SKM-1 treated with dmso at 0.1 percent for 144 hours (cell line): ENCODE data around the gene ASTL.

Experiments
- DNase-seq: peaks from one replicate; lab custom pipeline; 2025; ENCODE audit not compliant: unreplicated experiment; lab: John Stamatoyannopoulos, UW

The ASTL gene

DNA sequence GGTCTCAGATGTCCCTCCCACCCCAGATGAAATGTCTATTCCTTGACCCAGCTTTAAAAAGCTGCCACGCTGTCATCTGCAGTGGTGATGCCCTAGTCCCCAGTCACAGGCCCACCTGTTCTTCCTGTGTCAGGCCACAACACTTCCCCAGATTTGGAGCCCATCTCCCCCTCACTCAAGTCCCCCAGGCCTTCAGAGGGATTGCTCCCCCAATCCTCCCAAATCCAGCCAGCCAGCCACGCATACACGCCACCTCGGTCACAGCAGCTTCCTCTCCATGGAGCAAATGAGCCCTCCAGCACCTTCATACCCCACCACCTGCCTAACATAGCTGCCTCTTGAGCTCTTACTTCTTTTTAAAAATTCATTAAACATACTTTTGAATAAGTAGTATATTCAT is 7.8 kb downstream of the ASTL start:
- DNase-seq: no peak

DNA sequence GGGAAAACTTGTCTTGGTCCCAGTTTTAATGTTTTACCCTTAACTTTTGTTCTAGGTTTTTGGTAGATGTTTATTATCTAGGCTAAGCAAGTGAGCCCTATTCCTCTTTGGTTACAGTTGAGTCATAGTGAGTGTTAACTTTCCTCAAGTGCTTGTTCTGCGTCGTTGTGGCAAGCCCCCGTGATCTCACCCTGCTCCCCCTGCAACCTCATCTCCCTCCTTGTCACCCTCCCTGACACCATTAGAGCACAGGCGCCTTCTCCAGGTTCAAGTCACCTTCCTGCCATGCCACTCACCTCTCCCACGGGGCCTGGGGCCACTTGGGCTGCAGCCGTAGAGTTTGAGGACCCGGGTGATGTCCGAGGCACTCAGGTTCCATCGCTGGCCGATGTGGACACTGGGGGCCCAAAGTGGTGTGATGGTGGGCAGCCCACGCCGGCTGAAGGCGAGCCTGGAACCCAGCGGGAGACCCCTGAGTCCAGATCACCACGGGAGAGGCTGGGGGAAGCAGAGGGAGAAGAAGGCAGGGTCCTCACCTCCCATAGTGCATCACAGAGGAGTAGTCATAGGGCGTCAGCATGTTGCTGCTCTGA is 8.7 kb downstream of the ASTL start:
- no peak for DNase-seq

DNA sequence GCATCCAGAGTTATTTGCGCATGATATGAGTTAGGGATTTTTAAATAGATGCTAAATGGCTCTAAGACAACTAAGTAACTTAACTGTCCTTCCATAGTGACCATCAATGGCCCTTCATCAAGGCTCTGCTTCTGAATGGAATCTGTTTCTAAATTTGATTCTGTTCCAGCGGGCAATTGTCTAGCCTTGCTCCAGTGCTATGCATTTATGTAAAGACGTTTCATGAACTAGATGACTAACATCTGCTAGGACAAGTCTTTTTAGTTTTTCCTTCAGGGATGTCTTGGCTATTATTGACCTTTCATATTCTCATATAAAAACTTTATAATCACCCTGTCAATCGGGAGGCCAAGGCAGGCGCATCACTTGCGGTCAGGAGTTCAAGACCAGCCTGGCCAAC is 9.8 kb downstream of the ASTL start:
- no peak for DNase-seq

DNA sequence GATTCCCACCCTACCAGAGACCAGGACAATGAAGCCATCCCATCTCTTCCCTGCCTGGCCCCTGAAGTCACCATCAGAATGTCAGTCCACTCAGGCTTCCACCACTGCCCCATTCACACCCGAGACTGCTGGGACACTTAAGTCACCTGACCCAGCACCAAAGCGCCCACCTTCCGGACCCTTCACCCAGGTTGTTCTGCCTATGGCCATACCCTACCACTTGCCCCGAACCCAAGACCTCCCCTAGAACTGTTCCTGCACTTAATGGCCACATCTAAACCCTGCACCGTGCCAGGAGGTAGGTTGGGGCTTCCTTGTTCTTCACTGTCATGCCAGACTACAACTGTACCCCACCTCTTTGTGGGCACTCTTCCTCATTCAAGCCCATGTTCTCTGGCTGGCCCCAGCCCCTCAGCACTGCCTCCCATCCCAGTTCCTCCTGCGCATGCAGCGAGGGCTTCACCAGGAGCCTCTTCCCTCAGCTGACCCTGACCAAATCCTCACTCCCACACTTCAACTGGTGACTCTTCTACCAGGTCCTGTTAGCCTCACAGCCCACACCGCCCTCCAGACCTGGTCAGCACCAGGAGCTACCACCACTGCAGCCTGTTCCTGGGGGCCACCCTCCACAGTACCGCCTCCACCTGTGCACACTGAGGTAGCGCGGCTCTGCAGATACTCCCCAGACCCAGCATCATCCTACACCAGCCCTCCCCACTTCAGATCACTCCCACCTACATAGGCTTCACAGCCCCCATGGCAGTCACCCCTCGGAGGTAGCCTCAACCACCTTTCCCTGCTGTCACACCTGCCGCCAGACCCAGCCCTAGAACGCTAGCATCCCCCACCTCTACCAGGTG is 13.7 kb downstream of the ASTL start:
- no peak for DNase-seq

DNA sequence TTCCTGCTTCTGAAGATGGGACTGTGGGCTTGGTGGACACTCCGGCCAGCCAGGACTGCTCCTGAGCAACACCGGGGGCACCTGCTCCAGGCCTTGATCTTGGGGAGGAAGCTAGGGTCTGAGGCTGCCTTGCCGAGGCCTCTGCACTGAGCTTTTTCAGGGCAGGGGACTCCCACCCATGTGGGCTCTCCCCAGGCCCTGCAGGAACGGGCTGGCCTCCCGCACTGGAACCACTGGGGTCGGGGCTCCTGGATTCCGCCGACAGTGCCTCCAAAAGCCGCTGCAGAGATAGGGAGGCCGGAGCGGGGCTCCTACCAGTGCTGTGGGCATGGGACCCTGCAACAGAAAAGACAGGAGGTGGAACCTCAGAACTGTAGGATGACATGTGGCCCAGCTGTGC is 14.4 kb downstream of the ASTL start:
- DNase-seq: no peak

DNA sequence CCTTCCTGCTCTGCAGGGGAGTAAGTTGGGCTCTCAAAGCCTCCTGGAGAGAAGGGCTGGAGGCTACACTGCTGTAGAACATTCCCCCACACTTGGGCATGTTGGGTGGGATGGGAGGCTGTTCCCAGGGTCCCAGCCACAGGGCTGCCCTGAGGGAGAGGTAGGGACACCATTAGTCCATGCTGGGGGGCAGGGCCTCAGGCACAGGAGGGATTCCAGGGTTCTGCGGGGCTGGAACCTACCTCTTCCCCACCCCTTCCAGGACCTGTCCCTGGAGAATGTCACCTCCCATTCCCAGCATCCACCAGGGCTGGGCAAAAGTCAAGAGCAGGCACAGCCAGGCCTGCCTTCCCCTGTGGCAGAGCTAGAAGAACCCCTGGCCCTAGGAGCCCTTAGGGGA is 15.0 kb downstream of the ASTL start:
- no peak for DNase-seq

DNA sequence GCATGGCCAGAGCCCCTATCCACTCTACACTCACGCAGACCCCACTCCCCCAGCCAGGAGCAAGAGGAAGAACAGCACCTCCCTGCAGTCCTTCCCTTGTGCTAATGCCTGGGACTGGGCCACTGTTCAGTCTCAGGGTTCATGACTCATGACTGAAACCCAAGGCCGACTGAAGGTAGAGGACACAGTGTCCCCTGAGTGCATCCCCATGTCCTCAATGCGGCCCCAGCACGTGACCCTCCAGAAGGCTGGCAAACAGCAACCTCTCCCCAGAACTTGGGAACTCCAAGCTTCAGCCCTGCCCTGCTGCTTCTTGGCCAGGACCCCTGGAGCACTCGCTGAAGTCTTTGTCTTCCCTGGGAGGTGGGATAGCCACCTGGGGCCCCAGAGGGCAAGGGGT is 15.9 kb downstream of the ASTL start:
- DNase-seq: no peak

DNA sequence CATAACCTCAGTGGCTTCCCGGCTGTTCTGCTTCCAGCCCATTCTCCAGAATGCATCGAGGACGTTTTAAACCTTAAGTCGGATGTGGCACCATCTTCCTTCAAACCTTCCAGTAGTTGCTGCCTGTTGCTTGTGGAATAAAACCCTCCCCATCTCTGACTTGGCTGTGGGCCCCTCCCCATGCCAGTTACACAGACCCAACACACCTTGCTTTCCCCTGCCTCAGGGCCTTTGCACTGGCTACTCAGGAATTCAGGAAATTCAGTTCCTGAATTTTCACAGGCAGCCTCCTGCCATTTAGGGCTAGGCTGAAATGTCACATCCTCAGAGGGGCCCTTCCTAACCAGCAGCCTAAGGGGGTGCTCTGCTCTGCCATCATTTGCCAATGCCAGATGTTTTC is 16.9 kb downstream of the ASTL start:
- DNase-seq: no peak

DNA sequence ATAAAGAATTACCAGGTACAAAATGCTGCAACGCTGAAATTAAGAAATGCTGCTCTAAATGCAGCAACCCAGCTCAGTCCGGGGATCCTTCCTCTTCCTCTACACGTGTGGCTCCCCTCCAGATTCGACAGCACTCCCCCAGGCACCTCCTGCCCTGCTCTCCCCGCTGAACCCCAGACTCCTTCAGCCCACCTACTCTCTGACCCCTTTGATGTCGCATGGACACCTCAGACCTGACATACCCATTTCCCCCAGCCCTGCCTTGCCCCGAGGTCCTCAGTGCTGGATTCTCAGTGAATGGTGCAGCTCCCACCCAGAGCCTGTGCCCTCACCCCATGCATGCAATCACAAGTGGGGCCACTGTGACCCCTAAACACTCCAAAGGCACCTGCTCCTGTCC is 17.3 kb downstream of the ASTL start:
- no peak for DNase-seq

DNA sequence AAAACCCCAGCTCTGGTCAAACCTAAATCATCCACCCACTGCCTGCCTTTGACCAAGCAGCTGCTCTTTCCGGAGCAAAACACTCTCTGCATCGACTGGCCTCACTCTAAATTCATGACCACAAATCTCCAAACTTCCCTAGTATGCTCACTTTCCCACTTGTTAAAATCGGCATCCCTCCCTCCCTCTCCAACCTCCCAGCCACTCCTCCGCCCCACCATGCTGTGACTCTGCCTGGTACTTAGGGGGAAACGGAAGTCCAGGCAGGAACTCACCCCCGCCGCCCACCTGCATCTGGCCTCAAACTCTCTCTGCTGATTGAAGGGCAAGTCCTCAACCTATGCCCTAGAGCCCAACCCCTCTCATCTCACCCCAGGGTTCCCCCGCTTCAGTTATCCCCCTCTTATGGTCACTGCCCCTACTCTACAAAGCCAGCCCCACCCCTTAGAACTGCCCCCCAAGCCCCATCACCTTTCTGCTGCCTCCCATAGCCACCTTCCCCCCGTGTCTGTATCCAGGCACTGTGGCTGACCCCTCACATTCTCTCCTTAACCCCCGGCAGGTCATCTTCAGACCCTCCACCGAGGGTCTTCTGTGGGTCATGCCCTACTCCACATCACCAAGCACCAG is 18.1 kb downstream of the ASTL start:
- no peak for DNase-seq

DNA sequence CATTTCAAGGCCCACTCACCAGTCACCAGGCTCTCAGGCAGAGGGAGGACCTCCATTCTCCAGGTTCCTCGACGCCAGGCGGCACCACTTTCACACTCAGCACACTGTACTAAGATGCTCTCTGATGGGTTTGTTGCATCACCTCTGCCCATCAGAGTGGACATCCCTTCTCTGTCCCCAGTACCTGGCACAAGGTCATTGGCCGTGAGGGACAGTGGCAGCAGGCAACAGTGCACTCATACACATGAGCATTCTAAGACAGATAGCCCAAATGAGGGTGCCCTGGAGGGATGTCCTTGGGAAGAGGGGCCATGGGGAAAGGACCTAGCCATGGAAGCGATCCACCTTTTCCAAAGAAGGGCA is 18.9 kb downstream of the ASTL start:
- DNase-seq: no peak

DNA sequence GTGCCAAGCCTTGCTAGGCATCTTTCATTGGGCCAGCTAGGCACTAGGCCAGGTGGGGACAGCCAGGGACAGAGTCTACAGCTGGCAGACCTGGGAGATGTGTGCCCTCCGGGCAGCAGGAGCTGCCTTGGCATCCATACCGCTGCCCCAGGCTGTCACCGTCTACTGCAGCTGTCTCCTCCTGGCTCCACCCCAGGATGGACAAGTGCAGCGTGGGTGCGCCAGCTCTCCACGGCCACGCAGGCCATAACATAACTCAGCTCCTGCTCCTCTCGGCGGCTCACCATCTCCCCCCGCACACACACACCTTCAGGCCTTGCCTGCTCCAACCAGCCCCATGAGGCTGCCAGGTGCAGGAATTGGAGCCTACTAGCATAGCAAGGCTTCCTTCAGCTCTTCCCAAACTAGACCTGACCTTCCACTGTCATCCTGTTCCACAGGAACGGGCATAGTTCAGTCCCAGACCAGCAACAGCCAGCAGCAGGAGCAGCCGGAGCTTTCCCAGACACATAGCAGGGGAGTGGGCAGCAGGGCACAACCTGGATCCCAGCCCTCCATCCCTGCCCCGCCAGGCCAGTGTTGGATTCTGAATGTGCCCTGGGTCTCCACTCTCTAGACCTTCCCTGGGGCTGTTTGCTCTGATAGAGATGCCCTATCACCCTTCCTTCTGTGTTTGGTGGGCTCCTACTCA is 19.5 kb downstream of the ASTL start:
- no peak for DNase-seq

DNA sequence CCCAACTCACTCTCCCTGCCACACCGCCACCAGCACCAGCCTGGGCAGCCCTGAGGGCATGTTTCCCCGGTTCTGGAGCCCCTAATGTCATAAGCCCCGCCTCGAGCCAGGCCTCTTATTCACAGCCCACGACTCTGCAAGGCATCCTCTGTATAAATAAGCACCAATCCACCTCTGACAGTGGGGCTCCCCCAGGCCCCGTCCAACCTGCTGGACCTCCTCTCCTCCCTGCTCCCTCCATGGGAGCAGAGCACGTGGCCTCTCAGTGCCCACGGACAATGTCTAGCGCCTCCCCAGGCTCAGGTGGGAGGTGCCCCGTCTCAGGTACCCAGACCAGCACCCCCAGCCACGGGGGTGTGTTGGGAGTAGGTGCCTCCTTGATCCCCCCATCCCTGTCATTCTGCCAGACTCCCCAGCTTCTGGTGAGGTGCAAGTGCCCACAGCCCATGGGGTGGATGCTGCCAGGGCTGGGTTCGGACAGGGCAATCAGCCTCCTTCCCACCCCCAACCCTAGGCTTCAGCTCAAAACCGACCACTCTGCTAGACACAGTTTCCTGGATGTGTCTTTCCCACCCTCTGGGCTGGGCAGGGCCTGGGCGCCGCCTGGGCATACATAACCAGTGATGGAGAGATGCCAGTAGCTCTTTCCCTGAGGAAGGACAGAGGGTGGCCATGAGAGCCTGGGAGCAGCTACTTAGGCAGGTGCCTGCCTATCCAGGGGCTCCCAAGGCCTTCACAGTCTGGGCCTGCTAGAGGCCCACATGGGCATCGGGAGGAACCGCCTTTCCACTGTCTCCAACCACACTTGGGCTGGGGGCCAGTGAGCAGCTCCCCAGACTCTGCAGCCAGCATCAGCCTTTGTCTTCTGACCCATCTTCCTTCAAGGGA is 20.4 kb downstream of the ASTL start:
- DNase-seq: no peak

DNA sequence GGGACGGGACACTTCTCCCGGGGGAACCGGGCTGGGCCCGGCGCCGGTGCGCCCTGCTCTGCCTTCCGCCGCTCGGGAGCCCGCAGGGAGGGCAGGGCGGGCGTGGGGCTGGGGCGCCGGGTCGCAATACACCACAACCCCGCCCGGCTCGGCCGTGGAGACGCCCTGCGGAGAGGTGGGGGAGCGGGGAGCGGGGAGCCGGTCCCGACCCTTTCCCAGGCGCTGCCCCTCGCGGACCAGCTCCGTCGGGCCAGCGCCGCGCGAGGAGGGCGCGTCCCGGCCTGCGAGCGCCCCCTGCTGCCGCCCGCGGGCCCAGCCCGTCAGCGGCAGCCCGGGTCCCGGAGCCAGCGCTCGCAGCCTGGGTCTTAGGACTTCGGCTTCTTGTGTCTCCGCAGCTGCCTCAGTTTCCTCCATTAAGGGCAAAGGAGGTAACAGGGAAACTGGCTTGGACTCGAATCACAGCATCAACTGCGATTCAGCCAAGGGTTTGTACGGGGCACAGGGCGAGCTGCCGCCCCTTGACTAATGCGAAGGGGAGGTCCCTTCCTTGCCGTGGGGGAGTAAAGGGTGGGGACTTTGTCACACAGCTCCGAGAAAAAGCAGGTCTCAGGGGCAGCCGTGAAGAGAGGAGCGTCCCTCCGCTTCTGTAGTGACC is 21.3 kb downstream of the ASTL start:
- peak; percentile 33 for DNase-seq

DNA sequence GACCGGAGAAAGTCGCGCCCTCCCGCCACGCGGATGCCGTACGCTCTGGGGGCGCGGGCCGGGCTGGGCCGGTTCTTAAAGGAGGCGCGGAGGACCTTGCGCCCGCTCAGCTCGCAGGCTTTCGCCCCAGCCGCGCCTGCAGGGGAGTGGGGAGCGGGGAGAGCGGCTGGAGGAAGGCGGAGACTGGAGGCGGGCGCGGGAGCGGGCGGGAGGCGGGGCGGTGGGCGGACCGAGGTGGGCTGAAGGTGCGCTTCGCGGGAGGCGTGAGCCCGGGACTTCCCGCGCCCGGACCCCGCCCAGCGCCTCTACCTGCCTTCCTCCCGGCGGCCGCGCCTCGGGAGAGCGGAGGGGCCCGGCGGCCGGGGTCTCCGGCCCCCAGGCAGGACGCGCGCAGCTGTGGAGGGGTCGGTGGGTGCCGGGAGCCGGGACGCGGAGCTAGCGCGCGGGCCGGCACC is 21.9 kb downstream of the ASTL start, which contains the start of gene ADRA2B:
Gene ADRA2B, minus strand, starts transcription at position 148 of the 455 bp plus-strand sequence. CDS start 422 bp downstream, outside the sequence.
- DNase-seq: no peak

DNA sequence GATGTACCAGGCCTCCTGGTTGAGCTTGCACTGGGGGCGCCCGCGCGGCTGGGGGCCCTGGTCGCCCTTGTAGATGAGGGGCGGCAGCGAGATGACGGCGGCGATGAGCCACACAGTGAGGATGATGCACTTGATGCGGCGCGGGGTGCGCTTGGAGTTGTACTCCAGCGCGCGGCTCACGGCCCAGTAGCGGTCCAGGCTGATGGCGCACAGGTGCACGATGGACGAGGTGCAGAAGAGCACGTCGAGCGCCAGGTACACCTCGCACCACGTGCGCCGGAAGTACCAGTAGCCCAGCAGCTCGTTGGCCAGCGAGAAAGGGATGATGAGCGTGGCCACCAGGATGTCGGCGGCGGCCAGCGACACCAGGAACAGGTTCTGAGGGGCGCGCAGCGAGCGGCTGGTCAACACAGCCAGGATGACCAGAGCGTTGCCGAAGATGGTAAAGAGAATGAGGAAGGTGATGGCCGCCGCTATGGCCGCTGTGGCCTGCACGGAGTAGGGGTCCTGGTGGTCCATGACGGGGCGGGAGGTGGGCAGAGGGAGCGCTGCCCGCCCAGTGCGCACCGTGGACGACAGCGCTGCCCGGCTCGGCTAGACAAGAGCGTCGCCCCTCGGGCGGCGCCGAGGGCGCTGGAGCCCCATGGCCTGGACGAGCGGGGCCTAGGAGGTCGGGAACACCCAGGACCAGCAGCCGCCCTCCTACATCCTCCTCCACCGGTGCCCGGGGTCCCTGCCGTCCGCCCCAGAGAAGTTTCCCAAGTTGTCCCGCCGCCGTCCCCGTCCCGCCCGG is 22.5 kb downstream of the ASTL start:
- no peak for DNase-seq

DNA sequence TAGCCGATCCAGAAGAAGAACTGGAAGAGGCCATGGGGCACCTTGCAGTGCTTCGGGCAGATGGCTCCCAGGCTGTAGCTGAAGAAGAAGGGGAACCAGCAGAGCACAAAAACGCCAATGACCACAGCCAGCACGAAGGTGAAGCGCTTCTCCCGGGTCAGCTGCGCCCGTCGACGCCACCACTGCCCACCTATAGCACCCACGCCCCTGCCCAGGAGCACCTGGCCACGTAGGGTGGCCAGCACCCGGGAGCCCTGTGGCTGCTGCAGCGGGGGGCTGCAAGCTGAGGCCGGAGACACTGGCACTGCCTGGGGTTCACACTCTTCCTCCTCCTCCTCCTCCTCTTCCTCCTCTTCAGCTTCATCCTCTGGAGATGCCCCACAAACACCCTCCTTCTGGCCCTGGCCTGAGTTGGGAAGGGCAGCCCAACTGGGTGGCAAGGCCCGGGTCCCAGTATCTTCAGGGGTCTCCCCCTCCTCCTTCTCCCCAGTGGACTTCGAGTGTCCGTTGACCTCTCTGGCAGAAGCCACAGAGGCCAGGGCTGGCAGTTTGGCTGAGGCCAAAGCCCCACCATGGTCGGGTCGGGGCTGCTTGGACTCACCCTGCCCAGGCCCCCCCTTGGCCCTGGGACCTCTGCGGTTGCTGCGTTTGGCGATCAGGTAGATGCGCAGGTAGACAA is 23.3 kb downstream of the ASTL start:
- no peak for DNase-seq

DNA sequence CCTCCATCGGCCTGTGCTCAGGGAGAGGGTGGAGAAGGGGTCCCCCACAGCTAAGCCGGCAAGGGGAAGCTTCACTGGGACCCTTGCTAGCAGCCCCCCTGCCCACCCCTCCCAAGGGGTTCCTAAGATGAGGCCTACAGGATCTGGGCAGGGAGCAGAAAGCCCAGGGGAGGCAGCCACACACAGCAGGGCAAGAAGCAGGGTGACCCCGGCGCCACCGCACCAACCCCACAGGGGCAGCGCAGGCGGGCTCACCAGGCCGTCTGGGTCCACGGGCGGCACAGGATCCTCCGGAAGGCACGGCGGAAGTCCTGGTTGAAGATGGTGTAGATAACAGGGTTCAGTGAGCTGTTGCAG is 23.8 kb downstream of the ASTL start:
- no peak for DNase-seq

DNA sequence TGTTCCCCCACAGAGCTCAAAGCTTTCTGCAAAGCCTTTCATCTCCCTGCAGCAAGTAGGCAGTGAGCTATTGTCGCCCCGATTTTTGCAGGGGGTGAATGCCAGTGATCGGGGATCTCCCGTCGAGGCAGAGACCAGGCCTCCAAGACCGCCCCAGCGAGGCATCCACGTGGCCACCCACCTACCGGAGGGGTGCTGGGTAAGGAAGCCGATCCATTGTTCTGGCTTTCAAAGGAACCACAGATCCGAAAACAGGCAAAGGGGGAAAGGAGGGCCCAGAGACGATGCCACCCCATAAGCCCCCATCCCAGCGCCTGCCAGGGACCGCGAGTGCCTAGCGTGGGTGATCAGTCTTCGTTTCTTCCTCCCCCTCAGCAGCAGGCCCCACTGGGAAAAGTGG is 24.4 kb downstream of the ASTL start:
- no peak for DNase-seq
